Germinal center (tissue), 1 donor: ENCODE data around the gene TARM1.

Experiments
- DNase-seq: peaks from one replicate; pipeline ENCODE4 v3.0.0; 2012; ENCODE audit warnings: mixed read lengths, low spot score

TARM1 gene

GRCh38 chr19:54081032-54081431 lies at the start of gene TARM1:
TSS of gene TARM1 (minus strand) at chr19:54081365. CDS start at chr19:54081340, 25 bp downstream.
- DNase-seq, result no peak

DNA sequence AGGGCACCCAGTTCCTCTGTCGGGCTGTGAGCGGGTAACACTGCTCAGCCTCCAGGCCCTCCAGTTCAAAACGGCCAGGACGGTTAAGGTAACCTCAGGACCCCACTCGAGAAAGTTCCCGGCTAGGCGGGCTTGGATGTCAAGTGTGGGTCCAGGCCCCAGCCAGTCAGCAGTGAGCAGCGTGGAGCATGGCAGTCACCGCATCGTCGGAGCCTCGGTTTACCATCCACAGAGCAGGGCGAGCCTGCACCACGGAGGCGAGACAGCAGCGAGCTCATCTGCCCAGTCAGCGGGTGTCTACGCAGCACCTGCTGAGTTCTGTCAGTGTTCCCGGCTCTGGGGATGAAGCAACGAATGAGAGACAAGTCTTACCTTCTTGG lies 48.4 kb upstream of the TARM1 start:
- no peak for DNase-seq

DNA sequence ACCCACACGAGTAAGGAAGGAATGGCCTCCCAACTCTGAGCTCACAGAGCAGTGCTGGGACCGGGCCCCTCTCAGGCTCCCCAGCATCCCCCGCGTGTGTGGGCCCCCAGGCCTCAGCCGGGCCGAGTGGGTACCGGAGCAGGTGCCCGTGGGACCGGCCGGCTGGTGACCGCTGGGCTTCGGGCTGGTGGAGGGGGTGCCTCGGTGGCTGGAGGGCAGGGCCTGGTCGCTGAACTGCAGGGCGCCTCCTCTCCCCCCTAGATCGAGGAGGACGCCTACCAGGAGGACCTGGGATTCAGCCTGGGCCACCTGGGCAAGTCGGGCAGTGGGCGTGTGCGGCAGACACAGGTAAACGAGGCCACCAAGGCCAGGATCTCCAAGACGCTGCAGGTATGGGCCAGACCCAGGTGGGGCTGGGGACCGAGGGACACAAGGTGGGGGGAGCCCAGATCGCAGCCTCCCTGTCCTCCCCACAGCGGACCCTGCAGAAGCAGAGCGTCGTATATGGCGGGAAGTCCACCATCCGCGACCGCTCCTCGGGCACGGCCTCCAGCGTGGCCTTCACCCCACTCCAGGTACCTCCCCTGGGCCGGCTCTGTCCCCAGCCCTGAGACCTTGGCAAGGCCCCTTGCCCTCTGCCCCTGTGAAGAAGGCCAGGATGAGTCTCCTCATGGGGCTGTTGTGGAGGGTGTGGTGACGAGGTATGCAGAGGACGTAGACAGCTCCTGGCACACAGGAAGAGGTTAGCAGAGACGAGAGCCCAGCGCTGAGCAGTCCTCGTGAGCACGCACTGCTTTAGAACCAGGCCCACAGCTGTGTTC lies 47.8 kb upstream of the TARM1 start:
- no peak for DNase-seq

DNA sequence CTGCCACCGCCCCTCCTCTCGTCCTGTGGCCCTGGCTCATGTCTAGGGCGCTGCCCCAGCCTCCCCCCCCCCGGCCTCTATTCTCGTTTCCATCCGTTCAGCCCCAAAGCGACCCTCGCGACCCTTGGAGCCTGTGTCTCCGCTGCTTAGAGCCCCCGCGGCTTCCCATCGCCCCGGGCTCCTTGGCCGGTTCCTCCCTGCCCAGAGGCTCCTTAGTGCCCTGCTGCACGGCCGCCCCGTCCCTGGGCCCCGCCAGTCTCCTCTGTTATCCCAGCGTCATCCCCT lies 47.2 kb upstream of the TARM1 start:
- DNase-seq, result no peak

DNA sequence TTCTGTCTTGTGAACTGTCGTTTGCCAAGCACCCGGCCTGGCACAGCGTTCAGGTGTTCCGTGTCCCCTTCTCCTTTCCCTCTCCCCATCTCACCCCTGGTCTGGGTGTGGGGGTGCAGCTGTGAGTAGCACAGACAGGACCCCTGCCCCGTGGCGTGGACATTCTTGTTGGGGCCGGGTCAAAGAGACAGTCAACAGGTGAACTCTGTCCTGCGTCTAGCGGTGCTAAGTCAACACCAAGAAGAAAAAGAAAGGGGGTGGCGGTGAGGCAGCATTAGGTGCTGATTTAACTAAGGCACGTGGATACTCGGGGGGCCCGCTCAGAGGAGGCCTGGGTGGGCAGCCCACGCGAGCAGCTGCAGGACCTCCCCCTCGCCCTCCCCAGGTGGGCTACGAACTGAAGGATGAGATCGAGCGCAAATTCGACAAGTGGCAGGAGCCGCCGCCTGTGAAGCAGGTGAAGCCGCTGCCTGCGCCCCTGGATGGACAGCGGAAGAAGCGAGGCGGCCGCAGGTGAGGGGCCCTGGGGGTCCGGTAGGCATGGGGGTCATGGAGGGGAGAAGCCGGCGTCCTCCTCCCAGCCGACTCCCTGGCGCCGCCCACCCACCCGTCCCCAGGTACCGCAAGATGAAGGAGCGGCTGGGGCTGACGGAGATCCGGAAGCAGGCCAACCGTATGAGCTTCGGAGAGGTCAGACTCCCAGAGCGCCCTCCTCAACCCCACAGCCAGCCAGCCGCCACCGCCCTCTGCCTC lies 46.7 kb upstream of the TARM1 start:
- no peak for DNase-seq

- DNase-seq, result no peak
These were observed 44.5 kb upstream of the TARM1 start for GRCh38 chr19:54125713-54126112.

DNA sequence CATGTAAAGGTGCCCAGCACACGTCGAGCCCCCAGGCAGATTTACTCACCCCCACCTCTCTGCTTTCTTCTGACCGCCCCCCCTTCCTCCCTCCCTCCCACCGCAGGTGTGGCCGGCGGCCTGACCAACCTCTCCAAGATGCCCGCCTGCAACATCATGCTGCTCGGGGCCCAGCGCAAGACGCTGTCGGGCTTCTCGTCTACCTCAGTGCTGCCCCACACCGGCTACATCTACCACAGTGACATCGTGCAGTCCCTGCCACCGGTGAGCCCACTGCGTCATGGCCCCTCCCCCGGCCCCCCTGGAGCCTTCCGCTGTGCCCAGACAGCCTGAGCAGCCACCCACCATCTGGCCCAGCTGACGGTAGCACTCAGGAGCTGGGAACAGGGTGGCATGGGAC lies 43.2 kb upstream of the TARM1 start:
- no peak for DNase-seq

DNA sequence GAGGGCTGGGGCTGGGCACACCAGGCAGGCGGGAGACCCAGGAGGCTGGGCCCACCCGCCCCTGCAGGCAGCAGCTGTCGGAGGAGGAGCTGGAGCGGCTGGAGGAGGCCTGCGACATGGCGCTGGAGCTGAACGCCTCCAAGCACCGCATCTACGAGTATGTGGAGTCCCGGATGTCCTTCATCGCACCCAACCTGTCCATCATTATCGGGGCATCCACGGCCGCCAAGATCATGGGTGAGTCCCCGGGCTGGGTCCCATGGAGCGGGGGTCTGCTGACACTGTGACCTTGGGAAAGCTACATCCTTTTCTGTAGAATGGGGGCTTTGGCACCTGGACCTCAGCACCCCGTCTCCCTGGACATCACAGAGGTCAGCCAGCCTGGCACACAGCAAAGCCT lies 42.5 kb upstream of the TARM1 start:
- DNase-seq, result no peak

DNA sequence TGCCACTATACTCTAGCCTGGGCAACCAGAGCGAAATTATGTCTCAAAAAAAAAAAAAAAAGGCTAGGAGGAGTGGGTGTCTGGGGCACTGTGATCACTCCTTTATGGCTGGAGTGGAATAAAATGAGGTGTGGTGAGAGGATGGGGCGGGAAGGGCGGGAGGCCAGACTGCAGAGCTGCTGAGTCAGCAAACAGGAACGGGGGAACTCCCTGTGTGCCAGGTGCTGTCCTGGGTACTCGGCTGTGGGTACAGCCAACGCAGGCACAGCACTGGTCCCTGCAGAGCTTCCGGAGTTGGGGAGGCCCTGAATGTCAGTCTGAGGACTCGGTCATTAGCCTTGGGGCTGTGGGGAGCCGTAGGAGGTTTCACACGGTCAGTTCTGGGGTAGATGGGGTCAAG lies 40.1 kb upstream of the TARM1 start:
- DNase-seq, result no peak

- DNase-seq, result peak; percentile 97
These were observed 34.2 kb upstream of the TARM1 start, which contains the start of the genes PRPF31 and TFPT for GRCh38 chr19:54115109-54116063. TSS of gene PRPF31 (plus strand) at chr19:54115754. CDS start at chr19:54118279, 2,525 bp downstream. TSS of gene TFPT (minus strand) at chr19:54115657. CDS start at chr19:54115269, 388 bp downstream.

DNA sequence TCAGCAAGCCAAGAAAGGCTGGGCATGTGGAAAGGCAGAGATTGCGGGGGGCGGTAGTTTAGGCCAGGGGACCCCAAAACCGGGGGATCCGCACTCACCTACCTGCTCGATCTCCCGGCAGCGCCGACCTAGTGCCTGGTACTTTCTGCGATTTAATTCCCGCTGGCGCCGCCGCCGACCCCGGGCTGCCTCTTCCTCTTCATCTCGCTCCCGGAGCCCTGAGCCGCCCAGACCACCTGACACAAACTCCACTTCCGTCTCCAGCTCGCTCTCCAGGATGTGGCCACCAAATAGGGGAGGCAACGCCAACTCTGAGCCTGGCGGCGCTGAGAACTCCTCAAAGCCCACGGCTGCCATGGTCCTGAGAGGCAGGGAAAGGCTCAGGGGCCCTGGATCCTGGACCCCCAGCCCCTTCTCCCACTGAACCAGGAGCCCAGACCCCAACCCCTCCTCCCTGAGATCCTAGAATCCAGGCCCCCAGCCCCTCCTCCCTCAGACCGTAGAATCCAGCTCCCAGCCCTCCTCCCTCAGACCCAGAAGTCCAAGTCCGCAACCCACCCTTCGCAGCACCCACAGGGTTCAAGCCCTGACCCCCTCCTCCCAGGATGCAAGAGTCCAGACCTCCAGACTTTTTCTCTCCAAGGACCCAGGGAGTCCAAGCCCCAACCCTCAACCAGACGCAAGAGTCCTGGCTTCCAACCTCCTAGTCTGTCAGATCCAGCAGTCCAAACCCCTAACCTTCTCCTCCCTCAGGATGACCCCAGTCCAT lies 33.4 kb upstream of the TARM1 start:
- peak; percentile 58 for DNase-seq

GRCh38 chr19:54109651-54110050 lies 28.5 kb upstream of the TARM1 start:
- no peak for DNase-seq

- no peak for DNase-seq
These were observed 27.3 kb upstream of the TARM1 start for GRCh38 chr19:54108496-54108895.

DNA sequence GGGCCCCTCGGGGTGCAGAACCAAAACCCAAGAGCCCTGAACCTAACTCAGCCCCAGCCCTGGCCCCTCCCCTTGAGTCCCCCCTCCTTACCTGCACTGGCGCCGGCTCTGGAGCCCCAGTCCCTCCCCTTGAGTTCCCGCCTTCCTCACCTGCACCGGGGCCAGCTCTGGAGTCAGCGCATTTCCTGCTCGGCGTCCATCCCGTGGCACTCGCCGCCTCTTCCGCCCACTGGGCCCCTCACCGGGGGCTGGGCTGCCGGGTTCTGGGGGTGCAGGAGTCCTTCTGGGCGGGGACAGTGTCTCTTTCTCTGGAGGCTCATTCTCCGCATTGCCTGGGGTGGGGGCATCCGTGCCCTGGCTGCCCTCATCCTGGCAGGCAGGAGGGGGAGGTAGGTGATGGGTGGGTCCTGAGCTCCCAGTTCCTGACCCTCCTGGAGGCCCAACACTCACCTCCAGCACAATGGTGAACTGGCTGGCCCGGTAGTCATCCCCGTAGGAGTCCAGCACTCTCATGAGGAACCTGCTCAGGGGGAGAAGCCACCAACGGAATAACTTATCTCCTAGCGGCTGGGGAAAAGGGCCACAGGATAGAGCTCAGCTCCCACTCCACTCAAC lies 26.8 kb upstream of the TARM1 start:
- no peak for DNase-seq

GRCh38 chr19:54106716-54107115 lies 25.6 kb upstream of the TARM1 start:
- DNase-seq, result no peak

DNA sequence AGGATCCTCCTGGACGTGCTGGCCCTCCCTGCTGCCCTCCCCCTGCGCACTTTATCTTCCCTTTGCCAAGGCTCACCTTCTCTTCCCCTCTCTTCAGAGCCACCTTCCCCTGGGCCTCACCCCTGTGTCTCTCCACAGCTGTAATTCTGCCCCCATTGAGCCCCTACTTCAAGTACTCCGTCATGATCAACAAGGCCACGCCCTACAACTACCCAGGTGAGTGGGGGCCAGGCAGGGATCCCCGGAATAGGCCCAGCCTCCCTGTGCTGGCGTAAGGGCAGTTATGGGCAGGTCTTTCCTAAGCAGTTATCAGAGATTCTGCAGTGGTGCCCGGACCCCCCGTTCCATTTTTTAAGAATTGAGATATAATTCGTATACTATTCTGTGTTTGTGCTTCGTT lies 24.6 kb upstream of the TARM1 start:
- DNase-seq, result no peak

DNA sequence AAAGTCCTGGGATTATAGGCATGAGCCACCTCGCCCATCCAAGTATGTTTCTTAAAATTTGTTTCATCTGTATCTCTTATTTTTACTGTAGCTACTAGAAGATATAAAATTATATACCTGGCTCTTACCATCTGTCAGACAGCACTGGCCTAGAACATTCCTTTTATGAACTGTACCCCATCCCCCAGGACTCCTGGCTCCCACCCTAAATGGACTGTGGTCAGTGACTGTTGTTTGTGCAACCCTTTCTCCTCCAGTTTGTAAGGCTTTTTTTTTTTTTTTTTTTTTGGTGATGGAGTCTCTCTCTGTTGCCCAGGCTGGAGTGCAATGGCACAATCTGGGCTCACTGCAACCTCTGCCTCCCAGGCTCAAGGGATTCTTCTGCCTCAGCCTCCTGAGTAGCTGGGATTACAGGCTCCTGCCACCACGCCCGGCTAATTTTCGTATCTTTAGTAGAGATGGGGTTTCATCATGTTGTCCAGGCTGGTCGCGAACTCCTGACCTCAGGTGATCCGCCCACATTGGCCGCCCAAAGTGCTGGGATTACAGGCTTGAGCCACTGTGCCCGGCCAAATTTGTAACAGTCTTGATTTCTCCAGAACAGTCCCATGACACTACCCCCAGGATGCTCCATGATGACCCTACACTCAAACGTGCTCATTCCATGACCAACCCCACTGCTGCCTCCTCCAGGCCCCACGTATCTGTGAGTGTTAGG lies 24.0 kb upstream of the TARM1 start:
- no peak for DNase-seq

DNA sequence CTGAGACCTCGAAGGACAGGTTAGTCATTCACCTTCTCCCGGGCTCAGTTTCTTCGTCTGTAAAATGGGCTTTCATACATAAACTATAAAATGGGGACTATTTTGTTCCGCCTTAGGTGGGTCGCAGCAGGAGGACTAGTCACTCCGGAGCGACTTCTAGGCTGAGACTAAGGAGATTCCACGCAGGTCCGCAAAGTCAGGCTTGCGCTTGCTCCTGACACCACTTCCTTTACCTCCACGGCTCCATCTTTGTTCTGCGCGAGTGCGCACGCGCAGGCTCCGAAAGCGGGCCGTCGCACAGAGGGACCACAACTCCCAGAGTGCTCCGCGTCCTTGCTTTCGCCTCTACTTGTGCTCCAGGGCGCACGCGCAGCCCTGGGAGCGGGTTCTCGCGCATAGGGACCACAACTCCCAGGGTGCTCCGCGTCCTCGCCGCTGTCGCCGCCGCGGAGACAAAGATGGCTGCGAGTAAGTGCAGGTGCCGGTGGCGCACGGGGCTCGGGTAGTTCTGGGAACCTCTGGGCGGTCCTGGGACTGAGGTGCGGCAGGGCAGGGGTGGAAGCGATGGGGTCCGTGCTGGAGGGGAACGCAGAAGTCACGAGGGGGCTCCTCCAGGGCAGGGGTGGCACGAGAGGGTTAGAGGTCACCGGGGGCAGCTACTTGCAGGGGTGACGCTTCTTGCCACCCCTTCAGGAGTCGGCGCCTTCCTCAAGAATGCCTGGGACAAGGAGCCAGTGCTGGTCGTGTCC lies 21.4 kb upstream of the TARM1 start, which contains the start of gene NDUFA3:
Gene NDUFA3, plus strand, starts transcription at position 435 of the 749 bp plus-strand sequence. Its CDS starts 24 bp downstream, at position 459.
- DNase-seq, result peak; percentile 100

GRCh38 chr19:54100561-54100960 lies 19.4 kb upstream of the TARM1 start, which contains the start of gene OSCAR:
TSS of gene OSCAR (minus strand) at chr19:54100803. CDS start at chr19:54100792, 11 bp downstream.
- DNase-seq, result no peak
